GM18507 (cell line): ENCODE results near the gene HDHD3.
A peak's percentile ranks its signal among the peaks of the same experiment; 100 is the strongest.

Experiments
- DNase-seq: peaks from one replicate; pipeline ENCODE4 v3.0.0; 2011; ENCODE audit warnings: low read depth; ENCODE audit not compliant: insufficient read length; ENCODE audit errors: extremely low spot score
- FAIRE-seq: peaks from 2 replicates; lab custom pipeline; 2011; peaks lifted over from hg19 to GRCh38; lab: Jason Lieb, UNC

The HDHD3 gene

DNA sequence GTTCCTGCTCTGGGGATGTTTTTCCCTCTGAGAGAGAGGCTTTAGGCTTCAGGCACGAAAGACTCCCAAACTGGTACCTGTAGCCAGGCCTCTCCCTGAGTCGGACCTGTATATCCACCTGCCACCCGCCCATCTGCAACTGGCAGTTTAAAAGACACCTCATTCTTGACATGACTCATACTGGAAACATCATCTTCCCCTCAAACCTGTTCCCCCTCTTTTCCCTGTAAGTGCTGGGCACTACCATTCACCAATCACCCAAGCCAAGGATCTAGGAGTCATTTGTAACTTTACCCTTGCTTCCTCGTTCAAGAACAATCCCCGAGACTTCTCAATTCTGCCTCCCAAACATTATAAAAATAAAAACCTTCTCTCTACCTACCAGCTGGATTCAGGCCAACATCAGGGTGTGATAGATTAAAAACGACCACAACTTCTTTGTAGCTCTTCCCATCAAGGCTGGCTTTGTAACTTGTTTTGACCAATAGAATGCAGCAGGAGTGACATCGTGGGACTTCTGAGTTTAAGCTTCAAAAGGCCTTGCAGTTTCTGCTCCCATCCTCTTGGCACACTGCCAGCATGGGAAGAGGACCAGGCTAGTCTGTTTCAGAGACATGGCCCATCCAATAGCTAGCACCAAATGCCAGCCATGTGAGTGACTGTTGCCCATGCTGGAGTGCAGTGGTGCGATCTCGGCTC is 34.9 kb downstream of the HDHD3 start:
- no peak for DNase-seq

GRCh38 chr9:113340011-113340699 is 36.6 kb downstream of the HDHD3 start, which contains the start of gene WDR31:
Gene WDR31, minus strand, starts transcription at chr9:113340275. Its CDS starts 8,253 bp downstream, at chr9:113332022.
- DNase-seq = peak; percentile 86
- peak; percentile 79 for FAIRE-seq

More for the DNA sequence above, 34.9 kb downstream of the HDHD3 start:
- no peak for FAIRE-seq

DNA sequence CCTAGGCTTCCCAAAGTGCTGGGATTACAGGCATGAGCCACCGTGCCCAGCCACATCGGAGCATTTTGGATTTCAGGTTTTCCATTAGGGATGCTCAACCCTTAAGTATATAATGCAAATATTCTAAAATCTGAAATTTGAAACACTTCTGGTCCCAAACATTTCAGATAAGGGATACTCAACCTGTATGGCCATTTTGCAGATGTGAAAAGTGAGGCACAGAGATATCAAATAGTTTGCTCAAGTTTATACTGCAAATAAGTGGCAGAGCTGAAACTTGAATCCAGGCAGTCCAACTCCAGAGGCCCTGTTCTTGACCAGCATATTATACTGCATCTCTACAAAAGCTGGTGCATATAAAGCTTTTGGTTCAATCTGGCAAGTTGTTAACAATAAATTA is 39.1 kb downstream of the HDHD3 start:
- no peak for DNase-seq
- FAIRE-seq = no peak

- no peak for FAIRE-seq
- DNase-seq = no peak
Measured at GRCh38 chr9:113331780-113332179, 45.0 kb downstream of the HDHD3 start.

DNA sequence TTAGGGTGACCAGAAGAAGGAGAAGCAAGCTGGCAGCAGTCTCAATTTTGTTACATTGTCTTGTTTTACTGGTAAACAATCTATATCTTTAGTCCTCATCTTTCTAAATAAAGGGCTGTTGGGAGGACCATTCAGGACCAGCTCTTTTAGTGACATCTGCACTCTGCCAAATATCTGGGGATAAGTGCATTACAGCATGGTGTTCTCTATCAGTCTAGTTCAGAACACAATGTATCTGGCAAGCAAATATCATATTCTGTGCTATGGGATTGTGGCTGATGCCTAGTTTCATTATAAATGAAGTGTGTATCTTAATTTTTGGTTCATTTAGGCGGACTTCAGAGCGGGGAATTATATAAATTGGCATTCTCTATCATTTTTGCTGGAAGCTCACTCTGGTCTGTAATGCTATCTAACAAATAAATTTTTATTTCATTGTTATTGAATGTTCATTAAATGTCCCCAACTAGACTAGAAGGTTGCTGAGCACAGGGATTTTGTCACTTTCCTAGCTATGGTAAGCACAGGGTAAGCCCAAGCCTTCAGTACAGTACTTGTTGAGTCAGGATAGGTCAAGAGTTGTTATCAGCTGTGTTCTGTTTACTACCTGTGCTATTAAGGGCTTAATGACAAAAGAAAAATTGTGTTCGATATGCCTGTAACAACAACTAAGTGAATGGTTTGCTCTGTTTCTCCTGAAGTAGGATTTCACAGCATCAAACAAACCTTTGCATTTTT is 48.6 kb downstream of the HDHD3 start:
- FAIRE-seq (no peak), DNase-seq (no peak)

GRCh38 chr9:113326230-113326629 is 50.6 kb downstream of the HDHD3 start:
- FAIRE-seq = no peak
- no peak for DNase-seq
